HG03108 (cell line): ENCODE measurements around the gene PLPP6.

ENCODE experiments used
- ATAC-seq: cut with Tn5 transposase; IDR thresholded peaks from one replicate; pipeline ENCODE4 v1.9.1; 2021; ENCODE audit warnings: moderate library complexity; ENCODE audit not compliant: unreplicated experiment

The PLPP6 gene

GRCh38 chr9:4690144-4690543 lies 28.1 kb downstream of the PLPP6 start:
- ATAC-seq: peak; percentile 40

- ATAC-seq: no peak
Observed at GRCh38 chr9:4691795-4692194, 29.7 kb downstream of the PLPP6 start.

GRCh38 chr9:4700091-4700490 lies 38.0 kb downstream of the PLPP6 start:
- ATAC-seq: no peak

GRCh38 chr9:4700932-4701331 lies 38.8 kb downstream of the PLPP6 start:
- no peak for ATAC-seq

GRCh38 chr9:4701526-4701925 lies 39.4 kb downstream of the PLPP6 start:
- ATAC-seq: no peak

- ATAC-seq: no peak
Observed at GRCh38 chr9:4704129-4704528, 42.0 kb downstream of the PLPP6 start.

GRCh38 chr9:4706021-4706420 lies 43.9 kb downstream of the PLPP6 start:
- no peak for ATAC-seq

GRCh38 chr9:4706971-4707622 lies 45.0 kb downstream of the PLPP6 start:
- ATAC-seq: no peak

GRCh38 chr9:4709380-4709779 lies 47.3 kb downstream of the PLPP6 start:
- ATAC-seq: no peak

GRCh38 chr9:4713849-4714248 lies 51.8 kb downstream of the PLPP6 start:
- ATAC-seq: no peak

GRCh38 chr9:4714266-4715016 lies 52.3 kb downstream of the PLPP6 start:
- no peak for ATAC-seq
